Measurements from ENCODE around the gene GPR15LG. TPM values are rescaled to one million over a fixed set of nuclear protein-coding genes. Genes with fewer than 3 reads are reported as not detected.

The GPR15LG gene
- total and polyA plus RNA-seq, 10 of the 15 experiments (the other 5 are each of a cell fraction or from before 2014, with no cell fraction given) = 1.1 to 12.2 (median 1.4) TPM

GRCh38 chr10:84176351-84176750 is 2.8 kb downstream of the GPR15LG start:
- 74% methylated on average over 4 of the region's 4 CpGs for WGBS (ENCODE audit: insufficient coverage, insufficient replicate concordance, low lambda C conversion rate, missing lambda C conversion rate)
- Histone ChIP-seq H3K27ac (ENCODE audit: control insufficient read depth, insufficient read depth) (no peak overlapping the region), H3K9me3 (replicated peaks; ENCODE audit: control insufficient read depth, insufficient read depth, low read length) (no peaks in the 10 kb centered on the region), H3K4me1 (ENCODE audit: control insufficient read depth, insufficient read depth, low read length) (peaks cover 48% of the 10 kb centered on the region), H4K20me1 (ENCODE audit: control insufficient read depth, insufficient read depth) (no peaks in the 10 kb centered on the region), H3K9ac (ENCODE audit: control insufficient read depth, insufficient read depth, low read length) (no peak overlapping the region), H3K27me3 (replicated peaks in 1 of 2; ENCODE audit: control insufficient read depth in 2 of 2, insufficient read depth in 2 of 2, low read length in 1 of 2) (no peaks in the 10 kb centered on the region), H2AFZ (ENCODE audit: control insufficient read depth, low read depth, low read length) (no peak overlapping the region), H3K36me3 (ENCODE audit: control insufficient read depth in 2 of 2, insufficient read depth in 2 of 2, low read length in 1 of 2) (no peaks in the 10 kb centered on the region), H3K4me2 (ENCODE audit: control insufficient read depth, insufficient read depth) (no peak overlapping the region), H3K79me2 (ENCODE audit: control insufficient read depth, insufficient read depth, low read length) (peaks cover 4% of the 10 kb centered on the region), H3K4me3 (no peak overlapping the region)
- intact Hi-C loops (cut with micrococcal nuclease; ENCODE audit: unreplicated experiment) (loop anchor here (10.0 kb wide), 1 partner anchor 1252 kb away; no protein-coding TSS in a partner anchor), in situ Hi-C loops (cut with MboI) (no loop called here)
- RAD21 ChIA-PET (ENCODE audit: unreplicated experiment) = no interaction called here
- DNase-seq (ENCODE audit: low read depth, low spot score) = no peak
- FAIRE-seq = no peak
- SMC1A ChIA-PET (ENCODE audit: uncharacterized antibody, unreplicated experiment) = interaction anchor here (1.6 to 2.4 kb wide), 3 partner anchors 7 to 28 kb away, joined by 6 to 11 read pairs (median 10); no protein-coding TSS in a partner anchor
- TF ChIP-seq JUNB (IDR thresholded peaks at IDR 0.05) = no peak
- no peak for TF ChIP-seq NR2C2 (IDR thresholded peaks at IDR 0.05; ENCODE audit: borderline replicate concordance, control insufficient read depth, insufficient read length, low read depth)
- no peak for TF ChIP-seq CTCF (IDR thresholded peaks at IDR 0.05 in 2 of 3, conservative IDR thresholded peaks at IDR 0.05 in 1 of 3; ENCODE audit: control insufficient read depth in 2 of 3, extremely low read depth in 1 of 3, insufficient read depth in 1 of 3, low read depth in 3 of 3, low read length in 3 of 3)
- TF ChIP-seq, protein P1, sequence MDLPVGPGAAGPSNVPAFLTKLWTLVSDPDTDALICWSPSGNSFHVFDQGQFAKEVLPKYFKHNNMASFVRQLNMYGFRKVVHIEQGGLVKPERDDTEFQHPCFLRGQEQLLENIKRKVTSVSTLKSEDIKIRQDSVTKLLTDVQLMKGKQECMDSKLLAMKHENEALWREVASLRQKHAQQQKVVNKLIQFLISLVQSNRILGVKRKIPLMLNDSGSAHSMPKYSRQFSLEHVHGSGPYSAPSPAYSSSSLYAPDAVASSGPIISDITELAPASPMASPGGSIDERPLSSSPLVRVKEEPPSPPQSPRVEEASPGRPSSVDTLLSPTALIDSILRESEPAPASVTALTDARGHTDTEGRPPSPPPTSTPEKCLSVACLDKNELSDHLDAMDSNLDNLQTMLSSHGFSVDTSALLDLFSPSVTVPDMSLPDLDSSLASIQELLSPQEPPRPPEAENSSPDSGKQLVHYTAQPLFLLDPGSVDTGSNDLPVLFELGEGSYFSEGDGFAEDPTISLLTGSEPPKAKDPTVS (IDR thresholded peaks at IDR 0.05; ENCODE audit: low read depth, low read length) = no peak
- TF ChIP-seq MTA2 (IDR thresholded peaks at IDR 0.05; ENCODE audit: low read depth) = no peak
- no peak for TF ChIP-seq CREM (IDR thresholded peaks at IDR 0.05; ENCODE audit: low read depth)
- no peak for ATAC-seq
- CTCF ChIA-PET = interaction anchor here (6.4 kb wide), 1 partner anchor 28 kb away, joined by 35 read pairs; no protein-coding TSS in a partner anchor
- BruUV-seq (replicated peaks) = no TSS peak
- POLR2A ChIA-PET = interaction anchor here (2.4 kb wide), 1 partner anchor 9 kb away, joined by 10 read pairs; no protein-coding TSS in a partner anchor

All from GM12878 (cell line).